Ishikawa (cell line): ENCODE measurements around the gene TRIM33.

Experiments
- CEBPB ChIP-seq: IDR thresholded peaks from 2 replicates; pipeline ENCODE4 v1.6.1; 2012
- CREB1 ChIP-seq: IDR thresholded peaks from 2 replicates; pipeline ENCODE4 v1.6.1; 2012; ENCODE audit warnings: low read depth
- EGR1 ChIP-seq: IDR thresholded peaks from 2 replicates; pipeline ENCODE4 v1.6.1; 2012
- EP300 ChIP-seq: IDR thresholded peaks from 2 replicates; pipeline ENCODE4 v1.6.1; 2012; ENCODE audit warnings: borderline replicate concordance
- FOXM1 ChIP-seq: IDR thresholded peaks from 2 replicates; pipeline ENCODE4 v1.6.1; 2012; ENCODE audit warnings: low read depth, borderline replicate concordance
- NFIC ChIP-seq: IDR thresholded peaks from 2 replicates; pipeline ENCODE4 v1.6.1; 2012
- RAD21 ChIP-seq: IDR thresholded peaks from 2 replicates; pipeline ENCODE4 v1.6.1; 2012; ENCODE audit warnings: low read depth
- REST ChIP-seq: IDR thresholded peaks from 2 replicates; pipeline ENCODE4 v1.6.1; 2012; ENCODE audit warnings: low read depth, mild to moderate bottlenecking
- TAF1 ChIP-seq: IDR thresholded peaks from 2 replicates; pipeline ENCODE4 v1.6.1; 2012; ENCODE audit warnings: low read depth, mild to moderate bottlenecking
- TCF12 ChIP-seq: IDR thresholded peaks from 2 replicates; pipeline ENCODE4 v1.6.1; 2012; ENCODE audit warnings: low read depth
- TEAD4 ChIP-seq: IDR thresholded peaks from 2 replicates; pipeline ENCODE4 v1.6.1; 2012
- YY1 ChIP-seq: IDR thresholded peaks from 2 replicates; pipeline ENCODE4 v1.6.1; 2012; ENCODE audit warnings: low read depth
- ZBTB7A ChIP-seq: IDR thresholded peaks from 2 replicates; pipeline ENCODE4 v1.6.1; 2012; ENCODE audit warnings: low read depth
- TF ChIP-seq, protein P1 (sequence below): IDR thresholded peaks from 2 replicates; pipeline ENCODE4 v1.6.1; 2012
- TF ChIP-seq, protein P2 (sequence below): IDR thresholded peaks from 2 replicates; pipeline ENCODE4 v1.6.1; 2012

TRIM33 gene

GRCh38 chr1:114428083-114428754 lies 82.8 kb downstream of the TRIM33 start:
- TF ChIP-seq TAF1 = no peak
- TF ChIP-seq EP300 = no peak
- TF ChIP-seq, protein P1, sequence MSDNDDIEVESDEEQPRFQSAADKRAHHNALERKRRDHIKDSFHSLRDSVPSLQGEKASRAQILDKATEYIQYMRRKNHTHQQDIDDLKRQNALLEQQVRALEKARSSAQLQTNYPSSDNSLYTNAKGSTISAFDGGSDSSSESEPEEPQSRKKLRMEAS = no peak
- TF ChIP-seq TEAD4 = no peak
- no peak for TF ChIP-seq ZBTB7A
- no peak for TF ChIP-seq CREB1
- no peak for TF ChIP-seq TCF12
- TF ChIP-seq FOXM1 = no peak
- TF ChIP-seq YY1 = no peak

- TF ChIP-seq TEAD4 (no peak), CREB1 (no peak), EP300 (no peak), RAD21 (no peak), NFIC (no peak), FOXM1 (no peak), YY1 (no peak), EGR1 (no peak), TAF1 (no peak), REST (no peak), CEBPB (no peak), ZBTB7A (no peak), TCF12 (no peak)
- TF ChIP-seq, protein P1 = no peak
- TF ChIP-seq, protein P2, sequence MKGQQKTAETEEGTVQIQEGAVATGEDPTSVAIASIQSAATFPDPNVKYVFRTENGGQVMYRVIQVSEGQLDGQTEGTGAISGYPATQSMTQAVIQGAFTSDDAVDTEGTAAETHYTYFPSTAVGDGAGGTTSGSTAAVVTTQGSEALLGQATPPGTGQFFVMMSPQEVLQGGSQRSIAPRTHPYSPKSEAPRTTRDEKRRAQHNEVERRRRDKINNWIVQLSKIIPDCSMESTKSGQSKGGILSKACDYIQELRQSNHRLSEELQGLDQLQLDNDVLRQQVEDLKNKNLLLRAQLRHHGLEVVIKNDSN = no peak
Observed at GRCh38 chr1:114427612-114428011, 83.4 kb downstream of the TRIM33 start.

DNA sequence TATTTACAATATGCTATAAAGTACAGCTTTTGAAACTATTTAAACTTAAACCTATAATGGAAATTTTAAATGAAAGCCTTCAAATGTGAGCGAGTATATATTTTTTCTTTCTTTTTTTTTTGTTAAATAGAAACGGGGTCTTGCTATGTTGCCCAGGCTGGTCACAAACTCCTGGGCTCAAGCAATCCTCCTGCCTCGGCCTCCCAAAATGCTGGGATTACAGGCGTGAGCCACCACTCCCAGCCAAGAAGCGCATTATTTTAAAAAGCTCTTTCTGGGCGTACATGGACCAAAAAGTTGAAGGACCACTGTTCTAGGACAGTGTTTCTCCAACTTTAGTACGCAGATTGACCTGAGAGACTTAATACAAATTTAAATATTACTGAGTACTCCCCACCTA lies 87.5 kb downstream of the TRIM33 start:
- TF ChIP-seq YY1 (no peak), EGR1 (no peak), REST (no peak), ZBTB7A (no peak), RAD21 (no peak), TEAD4 (no peak)
- TF ChIP-seq, protein P2 = no peak

DNA sequence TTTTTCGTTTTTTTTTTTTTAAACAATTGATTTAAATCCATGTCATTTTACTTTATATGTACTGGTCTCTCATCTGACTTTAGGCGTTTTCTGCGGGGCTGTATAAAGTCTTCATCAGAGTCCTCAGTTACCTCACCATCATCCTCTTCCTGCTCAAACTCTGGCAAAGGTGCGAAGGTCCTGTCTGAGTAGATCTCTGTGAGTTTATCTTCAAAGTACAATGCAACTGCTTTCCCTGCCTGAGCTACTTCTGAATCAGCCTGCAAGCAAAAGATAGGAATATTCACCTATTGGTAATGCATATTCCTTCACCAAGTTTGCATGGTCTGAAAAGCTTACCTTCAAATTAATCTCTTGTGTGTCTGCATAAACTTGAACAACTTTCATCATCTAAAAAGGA lies 113.4 kb downstream of the TRIM33 start:
- TF ChIP-seq EGR1 = no peak
- no peak for TF ChIP-seq EP300
- TF ChIP-seq CEBPB = no peak
- TF ChIP-seq YY1 = no peak
- TF ChIP-seq, protein P1 = no peak
- TF ChIP-seq CREB1 = no peak
- TF ChIP-seq ZBTB7A = no peak
- no peak for TF ChIP-seq TEAD4
- TF ChIP-seq RAD21 = no peak

- TF ChIP-seq EGR1 (no peak), TEAD4 (no peak), TAF1 (no peak), FOXM1 (no peak), NFIC (no peak), RAD21 (no peak), TCF12 (no peak), CEBPB (no peak), EP300 (no peak), CREB1 (no peak), YY1 (no peak), REST (no peak), ZBTB7A (no peak)
- TF ChIP-seq, protein P1 = no peak
- TF ChIP-seq, protein P2 = no peak
Observed at GRCh38 chr1:114395863-114396262, 115.1 kb downstream of the TRIM33 start.
